ENCODE data around the gene ZDHHC11B.
"Not testable (repeated sequence)": the region's sequence is repeated elsewhere in the genome, so short reads cannot be mapped to it uniquely, and the experiment has no call there.

ZDHHC11B gene

GRCh38 chr5:757931-758697, 26.4 kb downstream of the ZDHHC11B start:
- ChIA-PET CTCF (interaction anchor here (1.5 kb wide), 1 partner anchor 409 kb away, joined by 4 read pairs; no protein-coding TSS in a partner anchor), POLR2A (no interaction called here)
- TF ChIP-seq TARDBP (IDR thresholded peaks at IDR 0.05), result no peak
- no peak for TF ChIP-seq NFRKB (IDR thresholded peaks at IDR 0.05)
- TF ChIP-seq HDGF (IDR thresholded peaks at IDR 0.05; ENCODE audit: borderline replicate concordance), result no peak
- no peak for DNase-seq (ENCODE audit: extremely low spot score)

GRCh38 chr5:757346-757930, 27.1 kb downstream of the ZDHHC11B start:
- POLR2A ChIA-PET, result no interaction called here

GRCh38 chr5:756865-757345, 27.6 kb downstream of the ZDHHC11B start:
- no peak for DNase-seq (ENCODE audit: extremely low spot score)
- ChIA-PET CTCF (no interaction called here), POLR2A (no interaction called here)
- TF ChIP-seq L3MBTL2 (conservative IDR thresholded peaks at IDR 0.05) (no peak), FOXM1 (IDR thresholded peaks at IDR 0.05; ENCODE audit: borderline replicate concordance) (no peak), TARDBP (IDR thresholded peaks at IDR 0.05) (no peak), NFRKB (IDR thresholded peaks at IDR 0.05) (no peak), ELF4 (IDR thresholded peaks at IDR 0.05) (no peak), SUZ12 (IDR thresholded peaks at IDR 0.05) (no peak), PKNOX1 (IDR thresholded peaks at IDR 0.05) (no peak), FOXK2 (IDR thresholded peaks at IDR 0.05) (no peak)

More at GRCh38 chr5:757346-757930, 27.1 kb downstream of the ZDHHC11B start:
- no peak for DNase-seq (ENCODE audit: extremely low spot score)
- CTCF ChIA-PET, result interaction anchor here (1.5 kb wide), 1 partner anchor 410 kb away, joined by 4 read pairs; no protein-coding TSS in a partner anchor
- TF ChIP-seq SP1 (IDR thresholded peaks at IDR 0.05), result no peak
- TF ChIP-seq FOXK2 (IDR thresholded peaks at IDR 0.05), result no peak

- POLR2A ChIA-PET, result no interaction called here
- CTCF ChIA-PET, result no interaction called here
- TF ChIP-seq NFRKB (IDR thresholded peaks at IDR 0.05) (no peak), ARNT (IDR thresholded peaks at IDR 0.05) (no peak), ELF4 (IDR thresholded peaks at IDR 0.05) (no peak), PKNOX1 (IDR thresholded peaks at IDR 0.05) (no peak), FOXK2 (IDR thresholded peaks at IDR 0.05) (no peak), HDGF (IDR thresholded peaks at IDR 0.05; ENCODE audit: borderline replicate concordance) (no peak), ZNF384 (IDR thresholded peaks at IDR 0.05) (no peak), CTBP1 (IDR thresholded peaks at IDR 0.05; ENCODE audit: borderline replicate concordance) (no peak), LEF1 (IDR thresholded peaks at IDR 0.05; ENCODE audit: borderline replicate concordance) (no peak), L3MBTL2 (conservative IDR thresholded peaks at IDR 0.05) (no peak), SUZ12 (IDR thresholded peaks at IDR 0.05) (no peak), FOXM1 (IDR thresholded peaks at IDR 0.05; ENCODE audit: borderline replicate concordance) (no peak), SP1 (IDR thresholded peaks at IDR 0.05) (no peak), FOXA1 (IDR thresholded peaks at IDR 0.05) (no peak), BHLHE40 (IDR thresholded peaks at IDR 0.05; ENCODE audit: borderline replicate concordance) (no peak), TARDBP (IDR thresholded peaks at IDR 0.05) (no peak)
- no peak for DNase-seq (ENCODE audit: extremely low spot score)
These were observed 28.4 kb downstream of the ZDHHC11B start for GRCh38 chr5:756171-756570.

GRCh38 chr5:754143-754632, 30.3 kb downstream of the ZDHHC11B start:
- CTCF ChIA-PET; DNase-seq (ENCODE audit: extremely low spot score); POLR2A ChIA-PET: not testable (repeated sequence)

- POLR2A ChIA-PET; DNase-seq (ENCODE audit: extremely low spot score); CTCF ChIA-PET: not testable (repeated sequence)
These were observed 30.9 kb downstream of the ZDHHC11B start for GRCh38 chr5:753567-754142.

- CTCF ChIA-PET; POLR2A ChIA-PET; DNase-seq (ENCODE audit: extremely low spot score): not testable (repeated sequence)
These were observed 31.9 kb downstream of the ZDHHC11B start for GRCh38 chr5:752532-753115.

GRCh38 chr5:751992-752391, 32.5 kb downstream of the ZDHHC11B start:
- POLR2A ChIA-PET; DNase-seq (ENCODE audit: extremely low spot score): not testable (repeated sequence)

More at GRCh38 chr5:751992-752391, 32.5 kb downstream of the ZDHHC11B start:
- CTCF ChIA-PET, result not testable (repeated sequence)

Measured in HEK293T (cell line).